ENCODE results near the gene PLCH1.

- no peak for TF ChIP-seq CTCF (conservative IDR thresholded peaks at IDR 0.05 in 1 of 2, IDR thresholded peaks at IDR 0.05 in 1 of 2; ENCODE audit: low read depth in 1 of 2, low read length in 2 of 2)
- no peak for TF ChIP-seq EZH2 (IDR thresholded peaks at IDR 0.05; ENCODE audit: low read length, missing control alignments)
Observed at GRCh38 chr3:155360281-155360680, 384.6 kb downstream of the PLCH1 start.
